ENCODE data around the gene RABGAP1L.

DNA sequence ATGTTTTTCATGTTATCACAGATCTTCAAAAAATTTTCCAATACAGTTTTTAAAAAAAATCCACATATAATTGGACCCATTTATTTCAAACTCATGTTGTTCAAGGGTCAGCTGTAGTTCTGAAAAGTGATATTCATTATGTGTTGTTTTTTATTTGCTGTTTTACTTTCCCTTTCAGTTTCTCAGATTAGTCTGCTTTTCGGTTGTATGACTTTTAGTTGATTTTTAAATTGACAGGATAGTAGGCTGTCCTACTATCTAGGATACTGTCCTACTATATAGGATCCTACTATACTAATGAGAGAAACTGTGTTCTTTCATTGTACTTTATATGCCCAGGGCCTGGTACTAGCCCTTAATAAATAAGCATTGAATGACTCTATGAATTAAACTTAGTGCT, 254.9 kb downstream of the RABGAP1L start:
- TF ChIP-seq, protein P1, sequence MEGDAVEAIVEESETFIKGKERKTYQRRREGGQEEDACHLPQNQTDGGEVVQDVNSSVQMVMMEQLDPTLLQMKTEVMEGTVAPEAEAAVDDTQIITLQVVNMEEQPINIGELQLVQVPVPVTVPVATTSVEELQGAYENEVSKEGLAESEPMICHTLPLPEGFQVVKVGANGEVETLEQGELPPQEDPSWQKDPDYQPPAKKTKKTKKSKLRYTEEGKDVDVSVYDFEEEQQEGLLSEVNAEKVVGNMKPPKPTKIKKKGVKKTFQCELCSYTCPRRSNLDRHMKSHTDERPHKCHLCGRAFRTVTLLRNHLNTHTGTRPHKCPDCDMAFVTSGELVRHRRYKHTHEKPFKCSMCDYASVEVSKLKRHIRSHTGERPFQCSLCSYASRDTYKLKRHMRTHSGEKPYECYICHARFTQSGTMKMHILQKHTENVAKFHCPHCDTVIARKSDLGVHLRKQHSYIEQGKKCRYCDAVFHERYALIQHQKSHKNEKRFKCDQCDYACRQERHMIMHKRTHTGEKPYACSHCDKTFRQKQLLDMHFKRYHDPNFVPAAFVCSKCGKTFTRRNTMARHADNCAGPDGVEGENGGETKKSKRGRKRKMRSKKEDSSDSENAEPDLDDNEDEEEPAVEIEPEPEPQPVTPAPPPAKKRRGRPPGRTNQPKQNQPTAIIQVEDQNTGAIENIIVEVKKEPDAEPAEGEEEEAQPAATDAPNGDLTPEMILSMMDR (IDR thresholded peaks at IDR 0.05 in 8 of 11, conservative IDR thresholded peaks at IDR 0.05 in 3 of 11) = no peak
- TF ChIP-seq POLR2AphosphoS5 (IDR thresholded peaks at IDR 0.05) = no peak
- no peak for TF ChIP-seq POLR2A (IDR thresholded peaks at IDR 0.05)

Measured in spleen (tissue), 7 donors.